ENCODE measurements around the gene CDH15. TPM values are rescaled to one million over a fixed set of nuclear protein-coding genes. Genes with fewer than 3 reads are reported as not detected.

The CDH15 gene
- total RNA-seq, 1 donor from 2014 or later: not detected

DNA sequence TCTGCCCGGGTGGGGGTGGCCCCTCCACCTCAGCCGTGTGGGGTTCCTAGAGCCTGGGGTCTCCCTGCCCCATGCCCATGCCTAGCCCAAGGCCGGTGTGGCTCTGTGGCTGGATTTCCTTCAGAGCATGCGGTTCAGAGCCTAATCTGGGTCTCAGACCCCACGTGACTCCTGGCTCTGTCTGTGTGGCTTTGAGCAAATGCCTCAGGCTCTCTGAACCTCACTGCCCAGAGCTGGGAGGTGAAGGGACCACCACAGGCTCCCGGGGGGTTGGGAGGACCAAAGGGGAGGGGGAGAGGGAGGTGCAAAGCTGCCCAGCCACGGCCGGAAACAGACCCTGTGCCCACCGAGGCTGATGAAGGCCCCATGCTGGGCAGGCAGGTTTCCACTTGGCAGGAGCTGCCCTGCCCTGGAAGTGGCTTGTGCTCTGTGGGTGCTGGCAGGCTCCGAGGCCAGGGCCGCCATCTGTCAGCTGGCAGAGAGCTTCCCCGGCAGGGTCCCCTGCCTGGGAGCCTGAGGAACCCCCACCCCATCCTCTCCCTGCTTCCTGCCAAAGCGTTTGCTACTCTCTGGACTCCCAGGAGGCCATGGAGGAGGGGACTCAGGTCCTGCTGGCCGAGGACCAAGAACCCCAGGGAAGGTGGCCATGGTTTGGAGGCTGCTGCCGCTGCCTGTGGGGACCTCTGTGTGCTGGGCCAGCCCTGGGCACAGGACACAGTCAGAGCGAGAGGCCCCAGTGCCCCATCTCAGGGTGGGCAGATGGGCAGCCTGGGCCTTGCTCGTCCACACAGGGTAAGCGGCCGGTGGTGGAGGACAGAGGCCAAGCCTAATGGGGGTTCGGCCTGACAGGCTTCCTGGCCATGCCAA lies 4.0 kb downstream of the CDH15 start:
- no peaks in the 10 kb centered on the region for H3K9me3 Mint-ChIP-seq
- H3K4me1 Mint-ChIP-seq: peaks cover 4% of the 10 kb centered on the region
- TF ChIP-seq, protein P1, sequence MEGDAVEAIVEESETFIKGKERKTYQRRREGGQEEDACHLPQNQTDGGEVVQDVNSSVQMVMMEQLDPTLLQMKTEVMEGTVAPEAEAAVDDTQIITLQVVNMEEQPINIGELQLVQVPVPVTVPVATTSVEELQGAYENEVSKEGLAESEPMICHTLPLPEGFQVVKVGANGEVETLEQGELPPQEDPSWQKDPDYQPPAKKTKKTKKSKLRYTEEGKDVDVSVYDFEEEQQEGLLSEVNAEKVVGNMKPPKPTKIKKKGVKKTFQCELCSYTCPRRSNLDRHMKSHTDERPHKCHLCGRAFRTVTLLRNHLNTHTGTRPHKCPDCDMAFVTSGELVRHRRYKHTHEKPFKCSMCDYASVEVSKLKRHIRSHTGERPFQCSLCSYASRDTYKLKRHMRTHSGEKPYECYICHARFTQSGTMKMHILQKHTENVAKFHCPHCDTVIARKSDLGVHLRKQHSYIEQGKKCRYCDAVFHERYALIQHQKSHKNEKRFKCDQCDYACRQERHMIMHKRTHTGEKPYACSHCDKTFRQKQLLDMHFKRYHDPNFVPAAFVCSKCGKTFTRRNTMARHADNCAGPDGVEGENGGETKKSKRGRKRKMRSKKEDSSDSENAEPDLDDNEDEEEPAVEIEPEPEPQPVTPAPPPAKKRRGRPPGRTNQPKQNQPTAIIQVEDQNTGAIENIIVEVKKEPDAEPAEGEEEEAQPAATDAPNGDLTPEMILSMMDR (conservative IDR thresholded peaks at IDR 0.05): no peak
- H3K27me3 Mint-ChIP-seq (ENCODE audit: low read depth): peaks cover 12% of the 10 kb centered on the region
- no peak overlapping the region for H3K27ac Mint-ChIP-seq (ENCODE audit: unreplicated experiment)
- H3K36me3 Mint-ChIP-seq (ENCODE audit: low read depth): no peaks in the 10 kb centered on the region
- H3K4me3 Mint-ChIP-seq: no peak overlapping the region
- DNase-seq (ENCODE audit: low read depth, low spot score): no peak

DNA sequence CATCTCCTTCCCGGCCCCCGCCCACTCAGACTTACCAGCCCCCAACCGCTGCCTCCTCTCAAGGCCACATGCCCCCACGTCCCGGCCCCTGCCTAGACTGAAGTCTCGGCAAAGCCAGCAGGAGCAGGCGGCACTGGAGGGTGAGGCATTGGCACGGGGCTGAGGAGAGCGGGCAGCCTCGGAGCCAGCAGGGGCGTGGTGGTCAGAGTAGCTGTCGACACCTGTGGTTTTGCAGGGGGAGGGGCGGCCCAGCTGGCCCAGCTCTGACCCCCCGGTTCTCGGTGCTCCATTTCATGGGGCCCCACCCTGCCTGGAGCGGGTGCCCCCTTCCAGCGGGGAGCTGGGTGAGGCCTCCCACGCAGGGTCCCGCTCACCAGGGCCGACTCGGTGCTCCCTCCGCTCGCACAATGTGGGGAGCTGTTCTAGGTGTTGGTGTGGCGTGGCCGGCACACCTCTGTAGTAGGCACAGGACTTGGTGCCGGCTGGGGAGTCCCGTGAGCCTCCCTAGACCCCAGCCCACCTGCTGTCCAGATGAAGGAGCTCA lies 4.7 kb downstream of the CDH15 start:
- H3K4me1 Mint-ChIP-seq: no peaks in the 10 kb centered on the region
- peaks cover 7% of the 10 kb centered on the region for H3K27me3 Mint-ChIP-seq (ENCODE audit: low read depth)
- DNase-seq (ENCODE audit: low read depth, low spot score): no peak
- no peaks in the 10 kb centered on the region for H3K36me3 Mint-ChIP-seq (ENCODE audit: low read depth)
- no peak overlapping the region for H3K27ac Mint-ChIP-seq (ENCODE audit: unreplicated experiment)
- TF ChIP-seq, protein P1 (conservative IDR thresholded peaks at IDR 0.05): no peak
- no peaks in the 10 kb centered on the region for H3K9me3 Mint-ChIP-seq
- H3K4me3 Mint-ChIP-seq: no peak overlapping the region

DNA sequence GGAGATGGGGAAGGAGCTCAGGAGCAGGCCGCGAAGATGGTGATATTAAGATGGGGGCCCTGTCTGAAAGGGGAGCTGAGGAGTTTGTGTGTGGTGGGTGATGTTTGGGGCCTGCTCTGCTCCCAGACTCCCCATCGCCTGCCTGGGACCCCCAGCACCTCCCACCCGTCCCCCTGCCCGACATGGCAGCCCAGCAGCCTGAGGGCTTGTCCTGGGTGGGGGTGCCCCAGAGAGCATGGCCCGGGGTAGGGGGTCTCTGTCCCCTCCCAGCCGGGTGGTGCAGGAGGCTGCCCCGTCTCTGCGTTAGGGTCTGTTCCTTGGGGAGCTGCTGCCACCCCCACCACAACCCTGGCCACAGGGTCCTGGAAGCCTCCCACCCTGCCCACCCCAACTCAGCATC lies 5.2 kb downstream of the CDH15 start:
- H3K36me3 Mint-ChIP-seq (ENCODE audit: low read depth): no peaks in the 10 kb centered on the region
- TF ChIP-seq, protein P1 (conservative IDR thresholded peaks at IDR 0.05): no peak
- no peak for DNase-seq (ENCODE audit: low read depth, low spot score)

DNA sequence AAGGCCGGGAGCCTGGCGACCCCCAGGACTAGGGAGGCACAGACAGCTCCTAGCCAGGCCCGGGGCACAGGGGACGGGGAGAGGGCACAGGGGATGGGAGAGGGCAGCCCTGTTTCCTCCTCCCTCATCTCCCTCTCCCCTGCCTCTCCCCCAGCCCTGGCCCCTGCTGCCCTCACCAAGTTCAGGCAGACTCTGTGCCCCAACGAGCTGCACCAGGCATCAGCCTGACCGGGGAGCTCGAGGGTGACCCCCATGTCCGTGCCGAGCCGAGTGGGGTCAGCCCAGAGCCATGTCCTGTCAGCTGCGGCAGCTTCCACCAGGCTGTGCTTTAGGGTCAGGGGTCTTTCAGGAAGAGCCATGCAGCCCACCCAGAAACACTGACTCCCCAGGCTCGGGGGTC lies 6.0 kb downstream of the CDH15 start:
- DNase-seq (ENCODE audit: low read depth, low spot score): no peak
- TF ChIP-seq, protein P1 (conservative IDR thresholded peaks at IDR 0.05): no peak
- no peaks in the 10 kb centered on the region for H3K9me3 Mint-ChIP-seq
- no peak overlapping the region for H3K27ac Mint-ChIP-seq (ENCODE audit: unreplicated experiment)
- no peaks in the 10 kb centered on the region for H3K36me3 Mint-ChIP-seq (ENCODE audit: low read depth)
- H3K27me3 Mint-ChIP-seq (ENCODE audit: low read depth): peaks cover 6% of the 10 kb centered on the region
- H3K4me3 Mint-ChIP-seq: no peak overlapping the region
- no peaks in the 10 kb centered on the region for H3K4me1 Mint-ChIP-seq

More for the DNA sequence above, 5.2 kb downstream of the CDH15 start:
- Mint-ChIP-seq H3K9me3 (no peaks in the 10 kb centered on the region), H3K4me1 (no peaks in the 10 kb centered on the region), H3K27ac (ENCODE audit: unreplicated experiment) (no peak overlapping the region), H3K4me3 (no peak overlapping the region), H3K27me3 (ENCODE audit: low read depth) (peaks cover 7% of the 10 kb centered on the region)

DNA sequence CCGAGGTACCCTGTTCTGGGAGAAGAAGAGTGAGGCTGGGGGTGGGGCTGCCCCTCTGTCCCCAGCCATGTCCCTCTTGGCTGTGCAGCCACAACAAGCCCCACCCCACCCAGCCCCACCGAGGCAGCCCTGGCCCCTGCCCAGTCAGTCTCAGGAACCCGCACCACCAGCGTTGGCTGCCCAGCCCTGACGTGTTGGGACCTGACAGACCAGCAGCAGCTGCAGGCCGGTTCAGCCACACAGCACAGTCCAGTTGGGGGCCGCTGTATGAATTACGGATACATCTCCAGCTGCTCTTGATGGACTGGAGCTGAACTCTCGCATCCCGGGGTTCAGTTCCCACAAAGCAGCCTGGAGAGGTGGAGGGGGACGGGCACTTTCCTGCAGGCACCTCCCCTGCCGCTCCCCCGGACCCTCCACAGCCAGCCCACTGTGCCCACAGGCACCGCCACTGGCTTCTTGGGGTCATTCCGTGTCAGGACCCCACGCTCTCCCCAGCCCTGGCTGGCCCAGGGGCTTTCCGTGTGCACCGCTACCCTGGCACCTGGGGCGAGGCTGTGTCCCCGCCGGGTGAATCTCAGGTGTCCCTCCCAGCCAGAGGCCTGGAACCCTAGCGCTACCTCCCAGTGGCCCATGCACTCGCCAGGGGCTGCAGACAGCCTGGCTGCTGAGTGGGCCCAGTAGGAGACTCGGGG lies 7.1 kb downstream of the CDH15 start:
- H3K4me1 Mint-ChIP-seq: no peaks in the 10 kb centered on the region
- H3K4me3 Mint-ChIP-seq: no peak overlapping the region
- no peak for DNase-seq (ENCODE audit: low read depth, low spot score)
- H3K27me3 Mint-ChIP-seq (ENCODE audit: low read depth): peaks cover 9% of the 10 kb centered on the region
- TF ChIP-seq, protein P1 (conservative IDR thresholded peaks at IDR 0.05): no peak
- H3K36me3 Mint-ChIP-seq (ENCODE audit: low read depth): no peaks in the 10 kb centered on the region
- H3K9me3 Mint-ChIP-seq: no peaks in the 10 kb centered on the region
- no peak overlapping the region for H3K27ac Mint-ChIP-seq (ENCODE audit: unreplicated experiment)
